K562 (cell line): ENCODE data around the gene PPFIA1. TPM values are rescaled to one million over a fixed set of nuclear protein-coding genes. Genes with fewer than 3 reads are reported as not detected.

Experiments used
- ETV5 ChIP-seq: sonication (generic); formaldehyde crosslinking; IDR thresholded peaks from 2 replicates; pipeline ENCODE4 v1.4.0; 2020; ENCODE audit warnings: low read depth, mild to moderate bottlenecking, missing genetic modification reagents
- HDAC1 ChIP-seq, 2 experiments: fragments of 450-650 bp; IDR thresholded peaks; 2 replicates each; pipeline ENCODE4 v1.6.1; 2016 to 2017; ENCODE audit warnings: inconsistent platforms in 1 of 2, mild to moderate bottlenecking in 1 of 2, moderate library complexity in 1 of 2
- HDAC2 ChIP-seq: fragments of 450-650 bp; IDR thresholded peaks from 2 replicates; pipeline ENCODE4 v1.6.1; 2016; ENCODE audit warnings: mild to moderate bottlenecking
- HDAC6 ChIP-seq: IDR thresholded peaks from 2 replicates; pipeline ENCODE4 v1.6.1; 2012; ENCODE audit warnings: low read depth, mild to moderate bottlenecking, control low read depth, inconsistent platforms, low read length, moderate library complexity
- NR4A1 ChIP-seq, 2 experiments: fragments of 250-450 bp in 1 of 2; fragments of 450-650 bp in 1 of 2; sonication (Bioruptor Pico) in 1 of 2; IDR thresholded peaks; 2 replicates each; pipeline versions ENCODE4 v1.4.0 to v1.6.1; 2016 to 2020; ENCODE audit warnings: mild to moderate bottlenecking in 2 of 2, missing compliant biosample characterization in 1 of 2, missing genetic modification characterization in 1 of 2, moderate library complexity in 1 of 2
- TEAD4 ChIP-seq, 2 experiments: sonication (generic) in 1 of 2; formaldehyde crosslinking in 1 of 2; IDR thresholded peaks; 2 replicates each; pipeline versions ENCODE4 v1.6.1 to v1.8.0; 2012 to 2022; ENCODE audit warnings: borderline replicate concordance in 1 of 2, inconsistent platforms in 1 of 2, low read length in 1 of 2, mild to moderate bottlenecking in 1 of 2, missing genetic modification reagents in 1 of 2
- ZBTB1 ChIP-seq: sonication (generic); formaldehyde crosslinking; IDR thresholded peaks from 2 replicates; pipeline ENCODE4 v1.8.1; 2023; ENCODE audit warnings: missing genetic modification reagents, low read depth, mild to moderate bottlenecking, borderline replicate concordance
- polyA plus RNA-seq, 8 experiments: library from polyadenylated mRNA; depleted of rRNA in 4 of 8; stranded (reverse) in 5 of 8; unstranded in 3 of 8; fragments of >200 nt; fragmentation: Nextera tagmentation in 2 of 8; fragmentation: Illumina TruSeq in 1 of 8; extraction: Ambion mirVana in 2 of 8; extraction: Trizol in 1 of 8; gene quantifications; 2 replicates each; pipeline versions ENCODE4 v1.2.1 to v1.2.3, GENCODE V29; 2011 to 2014; ENCODE audit warnings: inconsistent platforms in 1 of 8, missing spikeins in 1 of 8
- total RNA-seq, 7 experiments: library from RNA; depleted of rRNA in 6 of 7; stranded (reverse); fragments of >200 nt in 6 of 7; fragmentation: Illumina TruSeq in 2 of 7; extraction: Trizol in 2 of 7; gene quantifications; 2 replicates each; pipeline versions ENCODE4 v1.2.1 to v1.2.3, GENCODE V29; 2011 to 2021; ENCODE audit warnings: low replicate concordance in 1 of 7
- TF ChIP-seq, protein P1 (sequence below): fragments of 450-650 bp; formaldehyde crosslinking; IDR thresholded peaks from 2 replicates; pipeline ENCODE4 v1.4.0; 2022; ENCODE audit warnings: mild to moderate bottlenecking, moderate library complexity

The PPFIA1 gene
- total and polyA plus RNA-seq, 9 of the 15 experiments (the other 6 are each of a cell fraction or from before 2014, with no cell fraction given), result 9.9 to 41.5 (median 28.5) TPM

DNA sequence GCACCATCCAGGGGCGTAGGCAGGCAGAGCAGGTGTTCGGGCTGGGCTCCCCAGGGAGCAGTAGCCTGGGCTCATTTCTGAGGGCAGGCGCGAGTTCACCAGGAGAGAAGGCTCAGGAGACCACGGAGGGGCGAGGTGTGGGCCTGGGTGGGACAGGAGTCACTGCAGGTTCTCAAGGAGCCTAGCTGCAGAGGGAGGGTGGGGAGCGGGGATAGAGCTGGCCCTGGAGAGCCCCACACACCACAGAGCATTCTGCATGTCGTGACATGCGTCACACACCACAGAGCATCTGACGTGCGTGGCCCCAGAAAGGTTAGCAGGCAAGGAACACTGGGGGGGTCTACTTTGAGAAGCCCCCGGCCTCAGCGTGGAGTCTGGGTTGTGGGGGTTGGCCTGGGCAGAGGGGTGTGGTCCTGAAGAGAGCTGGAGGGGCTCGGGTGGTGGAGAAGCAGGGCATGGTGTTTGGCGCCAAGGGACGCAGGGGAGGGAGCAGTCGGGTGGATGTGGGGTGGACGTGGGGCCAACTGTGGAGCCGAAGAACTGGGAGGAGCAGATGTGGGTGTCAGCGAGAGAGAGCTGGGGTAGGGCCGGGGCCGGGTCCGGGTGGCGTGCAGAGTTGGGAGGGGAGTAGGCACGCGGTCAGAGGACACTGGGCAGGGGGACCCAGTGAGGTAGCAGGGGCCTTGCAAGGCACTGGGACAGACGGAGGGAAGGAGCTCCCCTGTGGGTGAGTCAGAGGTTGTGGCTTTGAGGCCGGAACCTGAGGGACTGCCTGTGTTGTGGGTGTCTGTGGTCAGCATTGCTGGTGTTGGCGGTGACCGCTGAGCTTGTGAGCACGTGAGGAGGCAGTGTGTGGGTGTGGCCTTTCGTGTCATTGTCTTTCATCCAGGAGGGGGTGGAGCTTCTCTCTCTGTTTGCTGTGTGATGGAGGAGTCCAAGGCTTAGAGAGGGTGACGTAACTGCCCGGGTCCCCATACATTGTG, 153.3 kb downstream of the PPFIA1 start (continued):
- peak; percentile 67; the same call in 1 of the 2 replicates for TF ChIP-seq TEAD4 (IDR thresholded peaks at IDR 0.05; ENCODE audit: low read length)
- 0 out of 2 replicates have a peak, but pooled peaks have one; percentile 44 for TF ChIP-seq TEAD4 (CRISPR knock-in tag; IDR thresholded peaks at IDR 0.05; ENCODE audit: borderline replicate concordance)
- TF ChIP-seq NR4A1 (CRISPR knock-in tag; IDR thresholded peaks at IDR 0.05), result no peak
- no peak for TF ChIP-seq NR4A1 (tag; IDR thresholded peaks at IDR 0.05)
- TF ChIP-seq HDAC2, result 0 out of 2 replicates have a peak, but pooled peaks have one; percentile 39
- TF ChIP-seq ETV5, result peak; percentile 93
- TF ChIP-seq, protein P1, sequence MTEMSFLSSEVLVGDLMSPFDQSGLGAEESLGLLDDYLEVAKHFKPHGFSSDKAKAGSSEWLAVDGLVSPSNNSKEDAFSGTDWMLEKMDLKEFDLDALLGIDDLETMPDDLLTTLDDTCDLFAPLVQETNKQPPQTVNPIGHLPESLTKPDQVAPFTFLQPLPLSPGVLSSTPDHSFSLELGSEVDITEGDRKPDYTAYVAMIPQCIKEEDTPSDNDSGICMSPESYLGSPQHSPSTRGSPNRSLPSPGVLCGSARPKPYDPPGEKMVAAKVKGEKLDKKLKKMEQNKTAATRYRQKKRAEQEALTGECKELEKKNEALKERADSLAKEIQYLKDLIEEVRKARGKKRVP (CRISPR knock-in tag), result no peak
- no peak for TF ChIP-seq HDAC6
- peak; percentile 100 for TF ChIP-seq ZBTB1 (CRISPR knock-in tag)
- TF ChIP-seq HDAC1 (IDR thresholded peaks at IDR 0.05), result 0 out of 4 replicates have a peak, but pooled peaks of 1 of the 2 experiments have one; percentile 37
